ENCODE data around the gene BEST1.

BEST1 gene

GRCh38 chr11:61978703-61979661 lies 28.8 kb downstream of the BEST1 start:
- no peak for TF ChIP-seq GATA3 (IDR thresholded peaks at IDR 0.05; ENCODE audit: low read depth, low read length)

GRCh38 chr11:61980783-61981541 lies 30.8 kb downstream of the BEST1 start:
- no peak for TF ChIP-seq GATA3 (IDR thresholded peaks at IDR 0.05; ENCODE audit: low read depth, low read length)

GRCh38 chr11:61983419-61983818 lies 33.3 kb downstream of the BEST1 start:
- TF ChIP-seq GATA3 (IDR thresholded peaks at IDR 0.05; ENCODE audit: low read depth, low read length) (no peak), GATA2 (IDR thresholded peaks at IDR 0.05; ENCODE audit: low read depth, low read length) (no peak)

- TF ChIP-seq GATA2 (IDR thresholded peaks at IDR 0.05; ENCODE audit: low read depth, low read length), result no peak
- no peak for TF ChIP-seq GATA3 (IDR thresholded peaks at IDR 0.05; ENCODE audit: low read depth, low read length)
Observed at GRCh38 chr11:61985869-61986268, 35.7 kb downstream of the BEST1 start.

GRCh38 chr11:61994981-61995380 lies 44.8 kb downstream of the BEST1 start:
- TF ChIP-seq GATA2 (IDR thresholded peaks at IDR 0.05; ENCODE audit: low read depth, low read length) (no peak), GATA3 (IDR thresholded peaks at IDR 0.05; ENCODE audit: low read depth, low read length) (no peak)

GRCh38 chr11:61996933-61997332 lies 46.8 kb downstream of the BEST1 start:
- no peak for TF ChIP-seq GATA3 (IDR thresholded peaks at IDR 0.05; ENCODE audit: low read depth, low read length)
- no peak for TF ChIP-seq GATA2 (IDR thresholded peaks at IDR 0.05; ENCODE audit: low read depth, low read length)

- TF ChIP-seq GATA2 (IDR thresholded peaks at IDR 0.05; ENCODE audit: low read depth, low read length) (no peak), GATA3 (IDR thresholded peaks at IDR 0.05; ENCODE audit: low read depth, low read length) (no peak)
Observed at GRCh38 chr11:61999141-61999975, 49.2 kb downstream of the BEST1 start.

GRCh38 chr11:62000539-62001446 lies 50.6 kb downstream of the BEST1 start:
- TF ChIP-seq GATA3 (IDR thresholded peaks at IDR 0.05; ENCODE audit: low read depth, low read length) (no peak), GATA2 (IDR thresholded peaks at IDR 0.05; ENCODE audit: low read depth, low read length) (no peak)

GRCh38 chr11:62001450-62002191 lies 51.5 kb downstream of the BEST1 start:
- TF ChIP-seq GATA2 (IDR thresholded peaks at IDR 0.05; ENCODE audit: low read depth, low read length), result no peak
- no peak for TF ChIP-seq GATA3 (IDR thresholded peaks at IDR 0.05; ENCODE audit: low read depth, low read length)

GRCh38 chr11:62004473-62004872 lies 54.3 kb downstream of the BEST1 start:
- TF ChIP-seq GATA3 (IDR thresholded peaks at IDR 0.05; ENCODE audit: low read depth, low read length) (no peak), GATA2 (IDR thresholded peaks at IDR 0.05; ENCODE audit: low read depth, low read length) (no peak)

GRCh38 chr11:62008193-62008592 lies 58.0 kb downstream of the BEST1 start:
- TF ChIP-seq GATA2 (IDR thresholded peaks at IDR 0.05; ENCODE audit: low read depth, low read length), result no peak
- no peak for TF ChIP-seq GATA3 (IDR thresholded peaks at IDR 0.05; ENCODE audit: low read depth, low read length)

- TF ChIP-seq GATA3 (IDR thresholded peaks at IDR 0.05; ENCODE audit: low read depth, low read length) (no peak), GATA2 (IDR thresholded peaks at IDR 0.05; ENCODE audit: low read depth, low read length) (no peak)
Observed at GRCh38 chr11:62010935-62011528, 60.9 kb downstream of the BEST1 start.

All from SH-SY5Y (cell line).